Spleen (tissue), 11 donors: ENCODE results near the gene RIMKLA. TPM values are rescaled to one million over a fixed set of nuclear protein-coding genes. Genes with fewer than 3 reads are reported as not detected.

Source experiments
- DNase-seq: peaks from one replicate; pipeline ENCODE4 v3.0.0-alpha.2; 2020
- H3K27ac ChIP-seq, 8 donors: fragments of 200-600 bp; sonication (generic) in 7 of 8; 1 replicate in 4 of 8; 2 replicates in 4 of 8; pipeline versions ENCODE4 v1.5.0 to v1.8.0; 2016 to 2021; ENCODE audit warnings: inconsistent platforms in 4 of 8, mild to moderate bottlenecking in 4 of 8, moderate library complexity in 1 of 8
- H3K27me3 ChIP-seq, 7 donors: fragments of 200-600 bp; sonication (generic) in 6 of 7; replicated peaks in 1 of 7; 1 replicate in 4 of 7; 2 replicates in 3 of 7; pipeline versions ENCODE4 v1.5.0 to v1.8.0; 2016 to 2021; ENCODE audit warnings: inconsistent platforms in 3 of 7, mild to moderate bottlenecking in 1 of 7
- H3K36me3 ChIP-seq, 6 donors: fragments of 200-600 bp; sonication (generic) in 5 of 6; 1 replicate in 4 of 6; 2 replicates in 2 of 6; pipeline versions ENCODE4 v1.5.0 to v1.8.0; 2016 to 2021; ENCODE audit warnings: inconsistent platforms in 2 of 6
- H3K4me1 ChIP-seq, 6 donors: fragments of 200-600 bp; sonication (generic) in 5 of 6; 1 replicate in 3 of 6; 2 replicates in 3 of 6; pipeline versions ENCODE4 v1.5.0 to v1.8.0; 2016 to 2021; ENCODE audit warnings: inconsistent platforms in 3 of 6
- H3K4me3 ChIP-seq, 8 donors: fragments of 200-600 bp; sonication (generic) in 7 of 8; 1 replicate in 4 of 8; 2 replicates in 4 of 8; pipeline versions ENCODE4 v1.5.0 to v1.8.0; 2016 to 2021; ENCODE audit warnings: inconsistent platforms in 4 of 8, mild to moderate bottlenecking in 4 of 8, moderate library complexity in 2 of 8
- H3K9me3 ChIP-seq, 8 donors: fragments of 200-600 bp; sonication (generic) in 7 of 8; 1 replicate in 4 of 8; 2 replicates in 4 of 8; pipeline versions ENCODE4 v1.5.0 to v1.8.0; 2016 to 2021; ENCODE audit warnings: inconsistent platforms in 4 of 8
- CTCF ChIP-seq, 11 experiments: fragments of 200-600 bp in 7 of 11; fragments of 450-650 bp in 4 of 11; sonication (generic) in 4 of 11; IDR thresholded peaks in 8 of 11; conservative IDR thresholded peaks in 3 of 11; 1 replicate in 7 of 11; 2 replicates in 4 of 11; pipeline versions ENCODE4 v1.4.0 to v1.8.0; 2016 to 2021; ENCODE audit warnings: antibody characterized with exemption in 11 of 11, inconsistent platforms in 4 of 11, mild to moderate bottlenecking in 1 of 11
- POLR2A ChIP-seq, 3 donors: fragments of 450-650 bp; IDR thresholded peaks; one replicate each; pipeline ENCODE4 v1.5.1; 2017; ENCODE audit warnings: antibody characterized with exemption in 3 of 3, mild to moderate bottlenecking in 1 of 3
- POLR2AphosphoS5 ChIP-seq, 3 donors: sonication (generic); formaldehyde crosslinking; IDR thresholded peaks; one replicate each; pipeline ENCODE4 v1.5.1; 2017; ENCODE audit warnings: antibody characterized with exemption in 3 of 3
- WGBS, 5 donors: extraction: QIAGEN DNeasy Blood & Tissue Kit in 3 of 5; methylation state at CpG; one replicate each; pipeline versions ENCODE4 v1.1.5 to v1.1.7; 2013 to 2018; 5-methylcytosine and 5-hydroxymethylcytosine counted together
- intact Hi-C: fragments of 100-400 bp; cut with DNase I; formaldehyde crosslinking; loops from one replicate; pipeline ENCODE4 v1.15.0; 2023; ENCODE audit warnings: low total_unique reads
- polyA plus RNA-seq, 3 donors: library from polyadenylated mRNA; stranded (reverse); fragments of 200-250 nt; gene quantifications; one replicate each; pipeline ENCODE4 v1.2.1, GENCODE V29; 2013
- total RNA-seq, 7 donors: library from RNA; depleted of rRNA in 3 of 7; stranded (reverse); fragments of >200 nt in 3 of 7; fragmentation: NEBNext Ultra II Directional in 4 of 7; extraction: Animal tissue kit (Norgen Biotek cat#: 25700) in 4 of 7; gene quantifications; one replicate each; pipeline versions ENCODE4 v1.1.0 to v1.2.1, GENCODE V29; 2016 to 2021
- donor health status: healthy with polysubstance abuse.
- donor health status: DM: no; HTN: no; CAD: no; lungs with moderate emphysema.
- donor health status: DM: no; HTN: no; CAD: no.
- donor health status: Bipolar disorder and iron deficiency.
- donor health status: healthy.
- donor health status: DM: no; HTN: no; CAD: no.
- donor health status: DM: yes; HTN: yes; CAD: no.

RIMKLA gene
- total and polyA plus RNA-seq, 10 donors, result 0.06 to 1.4 (median 0.28) TPM

- H3K27ac ChIP-seq, result no peak overlapping the region
- no peaks in the 10 kb centered on the region for H3K27me3 ChIP-seq
- no peaks in the 10 kb centered on the region for H3K9me3 ChIP-seq
- no peak overlapping the region for H3K4me3 ChIP-seq
- peaks cover 21 to 27% (median 25%) of the 10 kb centered on the region in 6 donors for H3K4me1 ChIP-seq
- WGBS, 5 donors, result 89 to 96% (median 90%) methylated on average over 4 of the region's 4 CpGs
- peaks cover 0 to 12% (median 8%) of the 10 kb centered on the region in 6 donors for H3K36me3 ChIP-seq
- TF ChIP-seq POLR2AphosphoS5 (IDR thresholded peaks at IDR 0.05), result no peak
- no peak for TF ChIP-seq POLR2A (IDR thresholded peaks at IDR 0.05)
- TF ChIP-seq CTCF (IDR thresholded peaks at IDR 0.05 in 8 of 11, conservative IDR thresholded peaks at IDR 0.05 in 3 of 11), result no peak
- intact Hi-C loops, result no loop called here
- no peak for DNase-seq
Observed at GRCh38 chr1:42453386-42453785, 72.8 kb downstream of the RIMKLA start.

- TF ChIP-seq CTCF (IDR thresholded peaks at IDR 0.05 in 8 of 11, conservative IDR thresholded peaks at IDR 0.05 in 3 of 11) (no peak), POLR2AphosphoS5 (IDR thresholded peaks at IDR 0.05) (no peak), POLR2A (IDR thresholded peaks at IDR 0.05) (no peak)
- no peaks in the 10 kb centered on the region for H3K9me3 ChIP-seq
- H3K27ac ChIP-seq, result no peak overlapping the region
- WGBS, 5 donors, result 96 to 98% (median 97%) methylated on average over 5 of the region's 5 CpGs
- peaks cover 24 to 37% (median 32%) of the 10 kb centered on the region in 6 donors for H3K4me1 ChIP-seq
- peaks cover 0 to 22% (median 18%) of the 10 kb centered on the region in 6 donors for H3K36me3 ChIP-seq
- no peaks in the 10 kb centered on the region for H3K27me3 ChIP-seq
- no peak for DNase-seq
- no peak overlapping the region for H3K4me3 ChIP-seq
- intact Hi-C loops, result no loop called here
Observed at GRCh38 chr1:42454403-42454802, 73.8 kb downstream of the RIMKLA start.

- Histone ChIP-seq H3K36me3 (peaks cover 0 to 40% (median 32%) of the 10 kb centered on the region in 6 donors), H3K9me3 (no peaks in the 10 kb centered on the region), H3K4me3 (peak within 1 kb of the TSS; percentile 70 to 98 (median 86)), H3K4me1 (peaks cover 24 to 54% (median 32%) of the 10 kb centered on the region in 6 donors), H3K27ac (peak within 1 kb of the TSS; percentile 92 to 98 (median 96)), H3K27me3 (no peaks in the 10 kb centered on the region)
- intact Hi-C loops, result no loop called here
- TF ChIP-seq CTCF (IDR thresholded peaks at IDR 0.05 in 8 of 11, conservative IDR thresholded peaks at IDR 0.05 in 3 of 11) (peak in 8 of 11 experiments; percentile 15 to 64 (median 56)), POLR2A (IDR thresholded peaks at IDR 0.05) (peak; percentile 9 to 84 (median 53)), POLR2AphosphoS5 (IDR thresholded peaks at IDR 0.05) (peak; percentile 90 to 96 (median 90))
- DNase-seq, result peak; percentile 97
- WGBS, 5 donors, result 0 to 1% (median 1%) methylated on average over 30 to 66 of the region's 66 CpGs
Observed at GRCh38 chr1:42456010-42456753, 75.6 kb downstream of the RIMKLA start, which contains the start of the genes PPCS and ZMYND12. Gene PPCS (plus strand): TSS chr1:42456543. CDS start chr1:42456566, 23 bp downstream. Gene ZMYND12 (minus strand): TSS chr1:42456022. CDS start chr1:42455997, 25 bp downstream.

GRCh38 chr1:42456754-42457089, 76.1 kb downstream of the RIMKLA start:
- intact Hi-C loops, result no loop called here
- peak overlapping the region; percentile 92 to 98 (median 96) for H3K27ac ChIP-seq
- no peak for DNase-seq
- peaks cover 0 to 45% (median 33%) of the 10 kb centered on the region in 6 donors for H3K36me3 ChIP-seq
- H3K9me3 ChIP-seq, result no peaks in the 10 kb centered on the region
- peak overlapping the region; percentile 70 to 98 (median 86) for H3K4me3 ChIP-seq
- 0 to 1% (median 1%) methylated on average over 11 to 23 of the region's 23 CpGs for WGBS, 5 donors
- H3K27me3 ChIP-seq, result no peaks in the 10 kb centered on the region
- TF ChIP-seq POLR2A (IDR thresholded peaks at IDR 0.05), result no peak
- TF ChIP-seq CTCF (IDR thresholded peaks at IDR 0.05 in 8 of 11, conservative IDR thresholded peaks at IDR 0.05 in 3 of 11), result no peak
- TF ChIP-seq POLR2AphosphoS5 (IDR thresholded peaks at IDR 0.05), result peak in 1 of 3 donors; percentile 84
- peaks cover 24 to 60% (median 33%) of the 10 kb centered on the region in 6 donors for H3K4me1 ChIP-seq
